IMR-90 (cell line): ENCODE data around the gene HMGCR. TPM values are rescaled to one million over a fixed set of nuclear protein-coding genes. Genes with fewer than 3 reads are reported as not detected.

ENCODE experiments used
- ATAC-seq: fragments of 200-7000 bp; cut with Tn5 transposase; 2 replicates; pipeline ENCODE4 v1.9.1; 2020; ENCODE audit warnings: low read depth, mild to moderate bottlenecking, moderate library complexity
- BruUV-seq: library from RNA; stranded (reverse); fragments of 400-500 nt; replicated peaks from 2 replicates; lab custom pipeline; 2021; lab: Mats Ljungman, UMichigan
- CTCF ChIA-PET: fragments of 300-600 bp; formaldehyde crosslinking; extraction: SDS; loops from one replicate; lab custom pipeline; 2021; ENCODE audit warnings: antibody characterized with exemption; lab: Yijun Ruan, JAX
- POLR2A ChIA-PET: fragments of 300-600 bp; sonication (Branson Sonifier 250); formaldehyde crosslinking; loops from one replicate; lab custom pipeline; 2022; ENCODE audit warnings: antibody characterized with exemption; ENCODE audit not compliant: unreplicated experiment; lab: Charles Lee
- DNase-seq: peaks from one replicate; pipeline ENCODE4 v3.0.0; 2013
- H2AFZ ChIP-seq: replicated peaks from 2 replicates; pipeline ENCODE3; 2013; ENCODE audit warnings: low read length, mild to moderate bottlenecking; ENCODE audit not compliant: poor library complexity
- H2AK5ac ChIP-seq: 2 replicates; pipeline ENCODE4 v1.6.1; 2013; ENCODE audit warnings: low read depth, low read length, inconsistent platforms
- H2AK9ac ChIP-seq: replicated peaks from 2 replicates; pipeline ENCODE3; 2013; ENCODE audit warnings: mild to moderate bottlenecking, low read depth, low read length, moderate library complexity; ENCODE audit not compliant: poor library complexity
- H2BK120ac ChIP-seq: 2 replicates; pipeline ENCODE4 v1.6.1; 2013; ENCODE audit warnings: low read depth, low read length, inconsistent platforms
- H2BK15ac ChIP-seq: 3 replicates; pipeline ENCODE4 v1.6.1; 2013; ENCODE audit warnings: low read depth, low read length, inconsistent platforms
- H2BK20ac ChIP-seq: 2 replicates; pipeline ENCODE4 v1.6.1; 2013; ENCODE audit warnings: low read depth, mild to moderate bottlenecking, inconsistent platforms, low read length, moderate library complexity
- H2BK5ac ChIP-seq: 2 replicates; pipeline ENCODE4 v1.6.1; 2013; ENCODE audit warnings: mild to moderate bottlenecking, low read depth, low read length, inconsistent platforms; ENCODE audit not compliant: poor library complexity, severe bottlenecking
- H3K14ac ChIP-seq: replicated peaks from 2 replicates; pipeline ENCODE4 v1.6.1; 2013; ENCODE audit warnings: low read depth, low read length, inconsistent platforms
- H3K18ac ChIP-seq: 2 replicates; pipeline ENCODE4 v1.6.1; 2013; ENCODE audit warnings: low read depth, low read length, control low read depth
- H3K23ac ChIP-seq: 2 replicates; pipeline ENCODE4 v1.6.1; 2013; ENCODE audit warnings: low read depth, low read length, inconsistent platforms
- H3K27ac ChIP-seq: 2 replicates; pipeline ENCODE4 v1.5.1; 2013; ENCODE audit warnings: mild to moderate bottlenecking, control low read depth, low read length; ENCODE audit not compliant: insufficient read depth
- H3K27me3 ChIP-seq: 2 replicates; pipeline ENCODE4 v1.6.1; 2013; ENCODE audit warnings: low read length; ENCODE audit not compliant: control insufficient read depth, insufficient read depth
- H3K36me3 ChIP-seq: 2 replicates; pipeline ENCODE4 v1.6.1; 2013; ENCODE audit warnings: low read length, mixed read lengths; ENCODE audit not compliant: control insufficient read depth, insufficient read depth
- H3K4ac ChIP-seq: 2 replicates; pipeline ENCODE4 v1.6.1; 2013; ENCODE audit warnings: low read depth, low read length, inconsistent platforms
- H3K4me1 ChIP-seq: 2 replicates; pipeline ENCODE4 v1.6.1; 2013; ENCODE audit warnings: low read length, mixed read lengths; ENCODE audit not compliant: control insufficient read depth, insufficient read depth
- H3K4me2 ChIP-seq: 2 replicates; pipeline ENCODE4 v1.6.1; 2013; ENCODE audit warnings: low read depth, mild to moderate bottlenecking, control low read depth, low read length, moderate library complexity
- H3K4me3 ChIP-seq: 2 replicates; pipeline ENCODE4 v1.5.1; 2013; ENCODE audit warnings: low read depth, mild to moderate bottlenecking, control low read depth, low read length, moderate library complexity; ENCODE audit not compliant: insufficient read depth
- H3K56ac ChIP-seq: 2 replicates; pipeline ENCODE4 v1.6.1; 2013; ENCODE audit warnings: low read length, inconsistent platforms; ENCODE audit not compliant: insufficient read depth; ENCODE audit errors: extremely low read depth
- H3K79me1 ChIP-seq, 2 experiments: 2 replicates each; pipeline ENCODE4 v1.6.1; 2013; ENCODE audit warnings: low read length in 2 of 2, inconsistent platforms in 1 of 2, low read depth in 1 of 2
- H3K9ac ChIP-seq: 2 replicates; pipeline ENCODE4 v1.6.1; 2013; ENCODE audit warnings: low read depth, low read length, control low read depth
- H3K9me1 ChIP-seq: 2 replicates; pipeline ENCODE4 v1.6.1; 2013; ENCODE audit warnings: low read length, inconsistent platforms; ENCODE audit not compliant: insufficient read depth
- H3K9me3 ChIP-seq: 2 replicates; pipeline ENCODE4 v1.6.1; 2013; ENCODE audit warnings: low read length; ENCODE audit not compliant: control insufficient read depth, insufficient read depth
- H4K20me1 ChIP-seq: 2 replicates; pipeline ENCODE4 v1.6.1; 2013; ENCODE audit warnings: low read length, inconsistent platforms; ENCODE audit not compliant: insufficient read depth
- H4K5ac ChIP-seq: 2 replicates; pipeline ENCODE4 v1.6.1; 2013; ENCODE audit warnings: mild to moderate bottlenecking, low read depth, low read length, control low read depth
- H4K8ac ChIP-seq, 2 experiments: 2 replicates each; pipeline ENCODE4 v1.6.1; 2013; ENCODE audit warnings: low read depth in 2 of 2, low read length in 2 of 2, control low read depth in 1 of 2, inconsistent platforms in 1 of 2
- H4K91ac ChIP-seq: 2 replicates; pipeline ENCODE4 v1.6.1; 2013; ENCODE audit warnings: low read depth, low read length, inconsistent platforms; ENCODE audit not compliant: insufficient read depth
- BHLHE40 ChIP-seq: fragments of 150-350 bp; IDR thresholded peaks from 2 replicates; pipeline ENCODE4 v1.6.1; 2016; ENCODE audit warnings: mild to moderate bottlenecking, low read depth, low read length
- CEBPB ChIP-seq: IDR thresholded peaks from 2 replicates; pipeline ENCODE4 v1.6.1; 2012; ENCODE audit warnings: low read depth, low read length, improper control_type of control experiment
- CHD1 ChIP-seq: IDR thresholded peaks from 2 replicates; pipeline ENCODE4 v1.6.1; 2012; ENCODE audit warnings: low read depth, low read length, improper control_type of control experiment
- CTCF ChIP-seq: conservative IDR thresholded peaks from 2 replicates; pipeline ENCODE4 v1.5.1; 2012; ENCODE audit warnings: mild to moderate bottlenecking, low read depth, low read length, improper control_type of control experiment
- ELK1 ChIP-seq: fragments of 150-350 bp; IDR thresholded peaks from 2 replicates; pipeline ENCODE4 v1.6.1; 2016; ENCODE audit warnings: low read depth, mild to moderate bottlenecking, low read length, moderate library complexity, borderline replicate concordance
- FOS ChIP-seq: fragments of 150-350 bp; IDR thresholded peaks from 2 replicates; pipeline ENCODE4 v1.6.1; 2016; ENCODE audit warnings: low read depth, low read length
- MAFK ChIP-seq: IDR thresholded peaks from 2 replicates; pipeline ENCODE4 v1.6.1; 2012; ENCODE audit warnings: low read depth, low read length, improper control_type of control experiment
- MAZ ChIP-seq: IDR thresholded peaks from 2 replicates; pipeline ENCODE4 v1.6.1; 2012; ENCODE audit warnings: low read depth, mild to moderate bottlenecking, low read length, improper control_type of control experiment, moderate library complexity, borderline replicate concordance
- MXI1 ChIP-seq: IDR thresholded peaks from 2 replicates; pipeline ENCODE4 v1.6.1; 2012; ENCODE audit warnings: low read depth, mild to moderate bottlenecking, low read length, moderate library complexity, borderline replicate concordance
- NFE2L2 ChIP-seq: fragments of 150-350 bp; IDR thresholded peaks from 2 replicates; pipeline ENCODE4 v1.6.1; 2016; ENCODE audit warnings: low read depth, mild to moderate bottlenecking, low read length
- POLR2A ChIP-seq: IDR thresholded peaks from 2 replicates; pipeline ENCODE4 v1.6.1; 2012; ENCODE audit warnings: mild to moderate bottlenecking, low read depth, low read length
- RAD21 ChIP-seq: IDR thresholded peaks from 2 replicates; pipeline ENCODE4 v1.6.1; 2012; ENCODE audit warnings: low read length, improper control_type of control experiment
- RCOR1 ChIP-seq: IDR thresholded peaks from 2 replicates; pipeline ENCODE4 v1.6.1; 2012; ENCODE audit warnings: mild to moderate bottlenecking, low read length, improper control_type of control experiment; ENCODE audit not compliant: insufficient replicate concordance
- RFX5 ChIP-seq: IDR thresholded peaks from 2 replicates; pipeline ENCODE4 v1.8.0; 2012; ENCODE audit warnings: low read depth, mild to moderate bottlenecking, low read length, moderate library complexity
- SMC3 ChIP-seq: fragments of 150-350 bp; IDR thresholded peaks from 2 replicates; pipeline ENCODE4 v1.6.1; 2016; ENCODE audit warnings: low read depth, mild to moderate bottlenecking, antibody characterized with exemption, low read length, moderate library complexity
- WGBS, 2 experiments: methylation state at CpG; one replicate each; pipeline versions ENCODE4 v1.1.5 to v1.1.7; 2013; ENCODE audit warnings: missing lambda C conversion rate in 2 of 2; ENCODE audit not compliant: insufficient read length in 1 of 2; ENCODE audit errors: extremely low coverage in 2 of 2; 5-methylcytosine and 5-hydroxymethylcytosine counted together
- dilution Hi-C: fragments of 300-500 bp; cut with HindIII; formaldehyde crosslinking; loops from one replicate; pipeline ENCODE4 v1.14.3; 2018; ENCODE audit warnings: low sequenced_read_pairs; ENCODE audit not compliant: unreplicated experiment
- in situ Hi-C: fragments of 300-500 bp; cut with MboI; formaldehyde crosslinking; loops from 3 replicates; pipeline ENCODE4 v1.14.3; 2019; ENCODE audit warnings: low sequenced_read_pairs, inconsistent platforms, mixed read lengths
- intact Hi-C: fragments of 100-400 bp; cut with micrococcal nuclease; formaldehyde crosslinking; loops from 2 replicates; pipeline ENCODE4 v1.10.0; 2022
- polyA plus RNA-seq, 3 experiments: library from polyadenylated mRNA; depleted of rRNA; stranded (reverse); fragments of >200 nt; gene quantifications; 2 replicates each; pipeline ENCODE4 v1.2.3, GENCODE V29; 2012; ENCODE audit warnings: low replicate concordance in 1 of 3
- total RNA-seq: library from RNA; depleted of rRNA; stranded (reverse); fragments of >200 nt; gene quantifications from 2 replicates; pipeline ENCODE4 v1.2.3, GENCODE V29; 2012
- TF ChIP-seq, protein P1 (sequence below): fragments of 150-350 bp; IDR thresholded peaks from 2 replicates; pipeline ENCODE4 v1.6.1; 2017; ENCODE audit warnings: mild to moderate bottlenecking, antibody characterized with exemption, low read length, low read depth

The HMGCR gene
- total and polyA plus RNA-seq, 2 of the 4 experiments (the other 2 are of a cell fraction) = 23.3 to 48.6 TPM

DNA sequence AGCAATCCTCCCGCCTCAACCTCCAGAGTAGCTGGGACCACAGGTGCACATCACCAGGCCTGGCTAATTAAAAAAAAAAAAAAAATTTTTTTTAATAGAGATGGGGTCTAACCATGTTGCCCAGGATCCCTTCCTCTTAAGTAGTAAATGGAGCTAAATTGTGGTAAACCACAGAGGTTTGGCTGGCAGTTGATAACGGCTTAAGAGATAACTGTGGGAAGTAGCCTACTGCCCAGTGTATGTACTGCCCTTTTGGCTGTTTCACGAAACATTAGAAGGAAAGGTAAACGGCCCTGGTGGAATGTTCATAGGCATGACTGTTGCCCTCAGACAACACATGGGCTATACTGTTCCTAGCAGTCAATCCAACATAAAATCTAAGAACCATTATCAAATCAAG is 44.4 kb downstream of the HMGCR start:
- 83% methylated on average over 1 of the region's 4 CpGs; no CpG with 5 or more reads in 1 of the 2 experiments for whole genome bisulfite sequencing, 2 experiments
- Histone ChIP-seq H2BK20ac (no peak overlapping the region), H3K14ac (no peak overlapping the region), H2BK120ac (no peak overlapping the region), H3K36me3 (peaks cover 17% of the 10 kb centered on the region), H3K18ac (no peak overlapping the region), H4K20me1 (no peaks in the 10 kb centered on the region), H4K5ac (no peak overlapping the region), H3K27me3 (no peaks in the 10 kb centered on the region), H3K56ac (no peak overlapping the region), H3K27ac (no peak overlapping the region), H3K4me2 (no peak overlapping the region), H4K8ac (no peak overlapping the region), H2BK5ac (no peak overlapping the region), H3K9me1 (no peaks in the 10 kb centered on the region), H3K79me1 (no peaks in the 10 kb centered on the region), H4K91ac (no peak overlapping the region), H3K9me3 (no peaks in the 10 kb centered on the region), H3K4ac (no peak overlapping the region), H3K9ac (no peak overlapping the region), H2AK5ac (no peak overlapping the region), H2AFZ (no peak overlapping the region), H2AK9ac (no peak overlapping the region), H2BK15ac (no peak overlapping the region), H3K4me1 (no peaks in the 10 kb centered on the region), H3K23ac (no peak overlapping the region), H3K4me3 (no peak overlapping the region)
- DNase-seq = no peak
- ChIA-PET POLR2A (no interaction called here), CTCF (no interaction called here)
- ATAC-seq = no peak
- TF ChIP-seq, protein P1, sequence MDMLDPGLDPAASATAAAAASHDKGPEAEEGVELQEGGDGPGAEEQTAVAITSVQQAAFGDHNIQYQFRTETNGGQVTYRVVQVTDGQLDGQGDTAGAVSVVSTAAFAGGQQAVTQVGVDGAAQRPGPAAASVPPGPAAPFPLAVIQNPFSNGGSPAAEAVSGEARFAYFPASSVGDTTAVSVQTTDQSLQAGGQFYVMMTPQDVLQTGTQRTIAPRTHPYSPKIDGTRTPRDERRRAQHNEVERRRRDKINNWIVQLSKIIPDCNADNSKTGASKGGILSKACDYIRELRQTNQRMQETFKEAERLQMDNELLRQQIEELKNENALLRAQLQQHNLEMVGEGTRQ = no peak
- TF ChIP-seq CEBPB (no peak), RAD21 (no peak), SMC3 (no peak), RFX5 (no peak), RCOR1 (no peak), MAFK (no peak), POLR2A (no peak), CTCF (no peak), FOS (no peak), MXI1 (no peak), BHLHE40 (no peak), ELK1 (no peak), CHD1 (no peak), NFE2L2 (no peak), MAZ (no peak)
- dilution Hi-C loops (no loop called here), intact Hi-C loops (no loop called here), in situ Hi-C loops (loop anchor here (25.0 kb wide), 1 partner anchor 306 kb away; no protein-coding TSS in a partner anchor)
- no TSS peak for BruUV-seq
